GM12801 (cell line): ENCODE measurements around the gene ITGA11.

Source experiments
- TF ChIP-seq, protein P1 (sequence below): IDR thresholded peaks from one replicate; pipeline ENCODE4 v1.5.1; 2011; ENCODE audit warnings: control low read depth; ENCODE audit not compliant: insufficient read length; ENCODE audit errors: extremely low read depth

The ITGA11 gene

DNA sequence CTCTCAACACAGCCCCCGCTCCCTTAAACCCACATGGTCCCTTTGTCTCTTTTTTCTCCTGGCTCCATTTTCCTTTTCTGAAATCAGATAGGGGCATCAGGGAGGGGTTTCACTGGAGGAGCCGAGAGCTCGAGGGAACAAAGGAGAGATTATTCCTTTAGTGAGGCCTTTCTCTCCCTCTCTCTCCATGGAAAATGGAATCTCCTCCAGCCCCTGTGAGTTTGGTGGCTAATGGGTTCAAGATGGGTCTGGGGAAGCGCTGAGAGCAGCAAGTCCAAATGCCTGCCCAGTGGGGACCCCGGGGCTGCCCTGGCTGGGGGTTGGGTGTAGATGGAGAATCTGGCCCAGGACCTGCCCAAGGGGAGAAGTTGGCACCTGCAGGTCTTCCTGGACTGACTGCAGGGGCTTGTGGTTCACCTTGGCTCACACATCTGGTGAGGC is 56.8 kb downstream of the ITGA11 start:
- TF ChIP-seq, protein P1, sequence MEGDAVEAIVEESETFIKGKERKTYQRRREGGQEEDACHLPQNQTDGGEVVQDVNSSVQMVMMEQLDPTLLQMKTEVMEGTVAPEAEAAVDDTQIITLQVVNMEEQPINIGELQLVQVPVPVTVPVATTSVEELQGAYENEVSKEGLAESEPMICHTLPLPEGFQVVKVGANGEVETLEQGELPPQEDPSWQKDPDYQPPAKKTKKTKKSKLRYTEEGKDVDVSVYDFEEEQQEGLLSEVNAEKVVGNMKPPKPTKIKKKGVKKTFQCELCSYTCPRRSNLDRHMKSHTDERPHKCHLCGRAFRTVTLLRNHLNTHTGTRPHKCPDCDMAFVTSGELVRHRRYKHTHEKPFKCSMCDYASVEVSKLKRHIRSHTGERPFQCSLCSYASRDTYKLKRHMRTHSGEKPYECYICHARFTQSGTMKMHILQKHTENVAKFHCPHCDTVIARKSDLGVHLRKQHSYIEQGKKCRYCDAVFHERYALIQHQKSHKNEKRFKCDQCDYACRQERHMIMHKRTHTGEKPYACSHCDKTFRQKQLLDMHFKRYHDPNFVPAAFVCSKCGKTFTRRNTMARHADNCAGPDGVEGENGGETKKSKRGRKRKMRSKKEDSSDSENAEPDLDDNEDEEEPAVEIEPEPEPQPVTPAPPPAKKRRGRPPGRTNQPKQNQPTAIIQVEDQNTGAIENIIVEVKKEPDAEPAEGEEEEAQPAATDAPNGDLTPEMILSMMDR = no peak

DNA sequence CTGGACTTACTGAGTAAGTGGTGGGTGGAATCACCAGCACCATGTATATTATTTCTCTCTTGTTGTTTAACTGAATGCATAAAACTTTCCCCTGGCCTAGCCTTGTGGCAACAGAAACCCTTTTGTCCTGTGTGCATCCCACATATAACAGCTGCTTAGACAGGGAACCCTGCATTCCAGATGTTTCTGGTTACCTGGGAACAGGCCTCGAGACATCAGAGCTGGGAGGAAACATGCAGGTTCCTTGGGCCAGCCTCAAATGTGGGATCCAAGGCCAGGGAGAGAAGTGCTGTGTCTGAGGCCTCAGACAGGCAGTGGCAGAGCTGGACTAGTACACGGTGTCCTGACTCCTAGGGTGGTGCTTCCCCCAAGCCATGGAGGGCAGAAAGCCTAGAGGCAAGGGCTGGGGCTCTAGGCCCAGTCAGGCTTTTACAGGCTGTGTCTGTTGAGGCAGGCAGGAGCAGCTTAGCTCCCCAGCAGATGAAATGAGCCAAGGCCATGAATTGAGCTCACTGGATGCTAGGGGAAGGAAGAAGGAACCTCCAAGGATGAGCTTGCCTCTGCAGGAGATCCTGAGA is 57.7 kb downstream of the ITGA11 start:
- TF ChIP-seq, protein P1 = no peak

DNA sequence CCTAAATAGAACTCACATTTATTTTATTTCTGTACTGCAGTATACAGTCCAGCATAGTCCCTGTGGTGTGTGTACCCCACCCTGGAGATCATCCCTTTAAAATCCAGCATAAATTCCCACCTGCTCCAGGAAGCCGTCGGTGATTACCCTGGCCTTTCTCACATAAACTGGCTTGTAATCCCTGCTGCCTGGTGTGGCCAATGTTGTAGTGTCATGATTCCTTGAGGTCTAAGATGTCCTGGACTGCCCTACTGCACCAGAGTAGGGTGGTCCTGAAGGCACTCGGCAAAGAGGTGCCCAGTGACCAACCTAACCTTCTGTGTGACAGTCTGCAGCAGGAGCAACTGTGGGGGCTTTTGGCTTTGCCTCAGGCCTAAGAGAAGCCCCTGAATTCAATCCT is 58.9 kb downstream of the ITGA11 start:
- TF ChIP-seq, protein P1 = no peak

DNA sequence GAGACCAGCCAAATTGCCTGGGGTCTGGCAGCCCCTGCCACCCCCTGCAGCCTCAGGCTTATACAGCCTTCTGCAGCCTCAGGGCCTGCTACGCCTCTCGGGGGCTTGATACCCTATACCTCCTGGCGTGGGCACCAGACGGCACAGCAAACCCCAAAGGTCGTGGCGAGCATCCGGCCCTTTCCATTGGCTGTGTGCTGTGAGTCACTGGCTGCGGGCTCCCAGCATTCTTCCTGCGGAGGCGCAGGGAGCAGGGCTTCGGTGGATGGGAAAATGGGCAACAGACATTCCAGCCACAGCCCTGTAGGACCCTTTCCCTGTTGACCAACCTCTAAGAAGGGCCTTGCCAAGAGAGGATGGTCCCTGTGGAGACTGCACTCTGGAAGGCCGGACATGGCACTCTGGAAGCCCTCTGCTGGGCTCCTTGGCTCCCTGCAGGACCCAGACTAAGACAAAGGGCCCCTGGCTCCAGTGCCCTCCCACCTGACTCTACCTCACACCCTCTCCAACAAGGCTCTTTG is 59.6 kb downstream of the ITGA11 start:
- TF ChIP-seq, protein P1 = no peak

DNA sequence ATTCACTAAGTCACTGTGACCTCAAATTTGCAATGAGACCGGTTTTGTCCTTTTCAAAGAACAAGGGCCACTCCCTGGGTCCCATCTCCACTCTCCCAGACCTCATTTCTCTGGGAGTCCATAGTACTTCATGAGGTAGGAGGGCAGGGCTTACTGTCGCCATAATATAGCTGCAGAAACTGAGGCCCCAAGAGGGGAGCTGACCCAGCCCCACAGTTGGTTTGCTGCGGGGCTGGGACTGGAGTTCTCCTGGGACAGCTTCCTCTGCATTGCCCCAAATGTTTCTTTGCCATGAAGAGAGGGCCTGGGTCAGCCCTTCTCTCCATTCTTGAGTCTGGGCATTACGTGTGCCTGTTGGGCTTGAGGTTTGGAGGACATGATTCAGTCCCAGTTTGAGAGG is 60.1 kb downstream of the ITGA11 start:
- TF ChIP-seq, protein P1 = no peak

DNA sequence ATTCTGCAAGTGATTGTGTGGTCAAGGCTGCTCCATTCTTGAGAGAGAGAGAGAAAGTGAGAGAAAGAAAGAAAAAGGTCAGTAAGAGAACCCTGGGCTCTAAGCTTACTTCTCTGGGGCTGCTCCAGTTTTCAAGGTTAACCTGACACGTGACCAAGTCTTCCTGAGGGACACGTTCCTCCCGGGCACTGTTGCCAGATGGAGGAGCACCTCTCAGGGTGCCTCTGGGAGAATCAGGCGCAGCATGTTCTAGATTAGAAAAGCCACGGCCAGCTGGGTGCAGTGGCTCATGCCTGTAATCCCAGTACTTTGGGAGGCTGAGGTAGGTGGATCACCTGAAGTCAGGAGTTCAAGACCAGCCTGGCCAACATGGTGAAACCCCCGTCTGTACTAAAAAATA is 60.8 kb downstream of the ITGA11 start:
- TF ChIP-seq, protein P1 = no peak

DNA sequence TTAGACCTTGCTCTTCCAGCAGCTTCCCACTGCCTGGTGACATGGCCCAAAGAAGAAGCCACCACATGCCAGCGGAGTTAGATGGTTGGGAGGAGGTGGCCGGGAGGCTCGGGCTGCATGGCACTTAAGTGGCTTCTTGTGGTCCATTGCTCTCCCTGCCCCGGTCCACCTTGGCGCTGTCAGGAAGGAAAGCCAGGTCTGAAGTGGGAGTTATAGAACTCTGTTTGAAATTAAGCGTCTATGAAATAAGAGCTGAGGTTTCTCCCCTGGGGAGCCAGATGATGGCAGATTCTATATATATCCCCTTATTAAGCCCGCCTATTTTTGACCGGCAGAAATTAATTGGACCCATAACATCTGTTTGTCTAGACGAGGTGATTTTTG is 61.2 kb downstream of the ITGA11 start:
- TF ChIP-seq, protein P1 = no peak
